GM21381 (cell line): Measurements from ENCODE around the gene PATL2.
A peak's percentile ranks its signal among the peaks of the same experiment; 100 is the strongest.
"Not testable (repeated sequence)": the region's sequence is repeated elsewhere in the genome, so short reads cannot be mapped to it uniquely, and the experiment has no call there.

Experiments used
- ATAC-seq: cut with Tn5 transposase; IDR thresholded peaks from one replicate; pipeline ENCODE4 v1.9.1; 2021; ENCODE audit warnings: mild to moderate bottlenecking, moderate library complexity; ENCODE audit not compliant: unreplicated experiment

The PATL2 gene

GRCh38 chr15:44711096-44711742 lies at the start of gene PATL2, which contains the start of gene B2M:
Gene PATL2 (minus strand): TSS chr15:44711323. CDS start chr15:44676490, 34,833 bp downstream.
Gene B2M (plus strand): TSS chr15:44711517. CDS start chr15:44711547, 30 bp downstream.
- ATAC-seq = peak; percentile 77

GRCh38 chr15:44753345-44753744 lies 42.2 kb upstream of the PATL2 start:
- ATAC-seq = no peak

- ATAC-seq = not testable (repeated sequence)
Measured at GRCh38 chr15:44743454-44743853, 32.3 kb upstream of the PATL2 start.

GRCh38 chr15:44739222-44739847 lies 28.2 kb upstream of the PATL2 start:
- not testable (repeated sequence) for ATAC-seq

GRCh38 chr15:44738340-44738984 lies 27.3 kb upstream of the PATL2 start:
- no peak for ATAC-seq

- peak; percentile 28 for ATAC-seq
Measured at GRCh38 chr15:44736181-44736765, 25.1 kb upstream of the PATL2 start, which contains the start of gene TRIM69. Gene TRIM69 (plus strand): TSS chr15:44736528. CDS start chr15:44736705, 177 bp downstream.

- peak; percentile 42 for ATAC-seq
Measured at GRCh38 chr15:44735482-44736180, 24.5 kb upstream of the PATL2 start.

GRCh38 chr15:44734839-44735481 lies 23.8 kb upstream of the PATL2 start:
- ATAC-seq = no peak

GRCh38 chr15:44729408-44730127 lies 18.4 kb upstream of the PATL2 start:
- no peak for ATAC-seq

GRCh38 chr15:44728576-44729407 lies 17.7 kb upstream of the PATL2 start:
- peak; percentile 68 for ATAC-seq

GRCh38 chr15:44728232-44728575 lies 17.1 kb upstream of the PATL2 start:
- ATAC-seq = not testable (repeated sequence)

- ATAC-seq = no peak
Measured at GRCh38 chr15:44727485-44728231, 16.5 kb upstream of the PATL2 start.

- ATAC-seq = peak; percentile 36
Measured at GRCh38 chr15:44726568-44727484, 15.7 kb upstream of the PATL2 start.

- no peak for ATAC-seq
Measured at GRCh38 chr15:44726136-44726535, 15.0 kb upstream of the PATL2 start.

- ATAC-seq = no peak
Measured at GRCh38 chr15:44722011-44722410, 10.9 kb upstream of the PATL2 start.

GRCh38 chr15:44720460-44721176 lies 9.5 kb upstream of the PATL2 start:
- no peak for ATAC-seq
